HepG2 (cell line): ENCODE measurements around the gene NCBP3. TPM values are rescaled to one million over a fixed set of nuclear protein-coding genes. Genes with fewer than 3 reads are reported as not detected.

Experiments
- ATAC-seq: fragments of 200-7000 bp; cut with Tn5 transposase; 3 replicates; pipeline ENCODE4 v1.9.1; 2020; ENCODE audit warnings: mild to moderate bottlenecking, moderate library complexity
- BruUV-seq: library from RNA; stranded (reverse); fragments of 400-500 nt; replicated peaks from 2 replicates; lab custom pipeline; 2021; lab: Mats Ljungman, UMichigan
- CTCF ChIA-PET: fragments of 300-600 bp; formaldehyde crosslinking; extraction: SDS; loops from one replicate; lab custom pipeline; 2021; ENCODE audit warnings: low total read pairs, inconsistent platforms, low intra/inter-chr PET ratio; lab: Yijun Ruan, JAX
- POLR2A ChIA-PET: fragments of 350-600 bp; sonication (Branson Sonifier 250); formaldehyde crosslinking; loops from one replicate; lab custom pipeline; 2020; ENCODE audit warnings: antibody characterized with exemption, inconsistent platforms; lab: Yijun Ruan, JAX
- DNase-seq: peaks from one replicate; pipeline ENCODE4 v3.0.0-alpha.2; 2015; ENCODE audit warnings: low spot score
- FAIRE-seq: peaks from 3 replicates; lab custom pipeline; 2011; peaks lifted over from hg19 to GRCh38; lab: Jason Lieb, UNC
- H2AFZ ChIP-seq: one replicate; pipeline ENCODE4 v1.6.1; 2011; ENCODE audit warnings: low read length, inconsistent platforms
- H3K27ac ChIP-seq: fragments of 300-600 bp; 3 replicates; pipeline ENCODE4 v1.8.0; 2011; ENCODE audit warnings: mixed run types, mild to moderate bottlenecking, mixed read lengths, low read length, inconsistent platforms; ENCODE audit not compliant: insufficient read depth; ENCODE audit errors: extremely low read length
- H3K27me3 ChIP-seq, 2 experiments: fragments of 200-600 bp in 1 of 2; 2 replicates in 1 of 2; 3 replicates in 1 of 2; pipeline versions ENCODE4 v1.6.0 to v1.8.0; 2011; ENCODE audit warnings: low read length in 2 of 2, mild to moderate bottlenecking in 2 of 2, moderate library complexity in 2 of 2, inconsistent platforms in 1 of 2; ENCODE audit not compliant: insufficient read depth in 2 of 2, control insufficient read depth in 1 of 2
- H3K36me3 ChIP-seq, 2 experiments: fragments of 200-600 bp in 1 of 2; replicated peaks in 1 of 2; 2 replicates in 1 of 2; 3 replicates in 1 of 2; pipeline versions ENCODE4 v1.5.1 to v1.8.0; 2011; ENCODE audit warnings: low read length in 2 of 2, inconsistent platforms in 1 of 2; ENCODE audit not compliant: insufficient read depth in 2 of 2, control insufficient read depth in 1 of 2
- H3K4me1 ChIP-seq: 2 replicates; pipeline ENCODE4 v1.5.1; 2012; ENCODE audit warnings: low read length, inconsistent platforms; ENCODE audit not compliant: insufficient read depth
- H3K4me2 ChIP-seq: 2 replicates; pipeline ENCODE4 v1.6.0; 2011; ENCODE audit warnings: low read depth, low read length, inconsistent platforms
- H3K4me3 ChIP-seq, 3 experiments: fragments of 200-600 bp in 1 of 3; sonication (generic), shearing (Covaris generic) in 1 of 3; replicated peaks in 1 of 3; 2 replicates each; pipeline ENCODE4 v1.5.1; 2011 to 2016; ENCODE audit warnings: low read length in 3 of 3, inconsistent platforms in 2 of 3, low read depth in 2 of 3, mild to moderate bottlenecking in 2 of 3, control low read depth in 1 of 3, mixed read lengths in 1 of 3; ENCODE audit not compliant: insufficient read depth in 1 of 3
- H3K79me2 ChIP-seq: one replicate; pipeline ENCODE4 v1.6.1; 2011; ENCODE audit warnings: low read length, inconsistent platforms; ENCODE audit not compliant: insufficient read depth
- H3K9ac ChIP-seq: 2 replicates; pipeline ENCODE4 v1.6.0; 2011; ENCODE audit warnings: mild to moderate bottlenecking, low read depth, low read length, inconsistent platforms; ENCODE audit not compliant: insufficient read depth
- H3K9me3 ChIP-seq: 2 replicates; pipeline ENCODE4 v1.5.1; 2012; ENCODE audit warnings: mild to moderate bottlenecking, low read length
- H4K20me1 ChIP-seq: 2 replicates; pipeline ENCODE4 v1.6.0; 2011; ENCODE audit warnings: inconsistent platforms, mild to moderate bottlenecking, low read length, moderate library complexity; ENCODE audit not compliant: insufficient read depth
- ARNT ChIP-seq: fragments of 450-650 bp; IDR thresholded peaks from 2 replicates; pipeline ENCODE4 v1.6.1; 2017
- MEIS2 ChIP-seq: sonication (generic); formaldehyde crosslinking; IDR thresholded peaks from 2 replicates; pipeline ENCODE4 v1.9.0; 2021; ENCODE audit warnings: mild to moderate bottlenecking, missing genetic modification reagents
- SAP130 ChIP-seq: IDR thresholded peaks from 2 replicates; pipeline ENCODE4 v1.6.1; 2016; ENCODE audit warnings: low read depth
- SATB2 ChIP-seq: sonication (generic); formaldehyde crosslinking; IDR thresholded peaks from 2 replicates; pipeline ENCODE4 v1.5.0; 2020; ENCODE audit warnings: missing genetic modification reagents
- ZBTB7B ChIP-seq: sonication (generic); formaldehyde crosslinking; IDR thresholded peaks from 2 replicates; pipeline ENCODE4 v1.4.0; 2020; ENCODE audit warnings: missing genetic modification reagents
- ZNF30 ChIP-seq: sonication (generic); formaldehyde crosslinking; IDR thresholded peaks from 2 replicates; pipeline ENCODE4 v1.5.0; 2020; ENCODE audit warnings: mild to moderate bottlenecking, missing genetic modification reagents
- ZNF33B ChIP-seq: sonication (generic); formaldehyde crosslinking; IDR thresholded peaks from 2 replicates; pipeline ENCODE4 v1.5.1; 2020; ENCODE audit warnings: mild to moderate bottlenecking, missing genetic modification reagents
- ZNF343 ChIP-seq: sonication (generic); formaldehyde crosslinking; IDR thresholded peaks from 2 replicates; pipeline ENCODE4 v1.4.0; 2020; ENCODE audit warnings: mild to moderate bottlenecking, missing genetic modification reagents
- ZNF382 ChIP-seq: sonication (generic); formaldehyde crosslinking; IDR thresholded peaks from 2 replicates; pipeline ENCODE4 v1.5.0; 2020; ENCODE audit warnings: missing genetic modification reagents, mild to moderate bottlenecking, borderline replicate concordance
- ZNF557 ChIP-seq: sonication (generic); formaldehyde crosslinking; IDR thresholded peaks from 2 replicates; pipeline ENCODE4 v1.4.0; 2020; ENCODE audit warnings: missing genetic modification reagents
- ZNF589 ChIP-seq: sonication (generic); formaldehyde crosslinking; conservative IDR thresholded peaks from 2 replicates; pipeline ENCODE4 v1.8.0; 2022; ENCODE audit warnings: mild to moderate bottlenecking, moderate library complexity, missing genetic modification reagents
- ZNF674 ChIP-seq: sonication (generic); formaldehyde crosslinking; IDR thresholded peaks from 2 replicates; pipeline ENCODE4 v1.5.0; 2020; ENCODE audit warnings: low read depth, mild to moderate bottlenecking, missing genetic modification reagents
- WGBS: methylation state at CpG from one replicate; pipeline ENCODE4 v1.1.6; 2017; ENCODE audit warnings: low lambda C conversion rate; 5-methylcytosine and 5-hydroxymethylcytosine counted together
- in situ Hi-C: cut with HindIII; loops from 2 replicates; pipeline ENCODE4 v1.10.0; 2017; ENCODE audit warnings: low pct_unique_long_range_greater_than_20kb; ENCODE audit not compliant: extremely low pct_ligation_motif_present
- intact Hi-C: fragments of 100-400 bp; cut with micrococcal nuclease; formaldehyde crosslinking; loops from one replicate; pipeline ENCODE4 v1.10.0; 2022; ENCODE audit not compliant: unreplicated experiment
- polyA plus RNA-seq, 8 experiments: library from polyadenylated mRNA; depleted of rRNA in 3 of 8; stranded (reverse) in 7 of 8; unstranded in 1 of 8; fragments of >200 nt; fragmentation: Illumina TruSeq in 4 of 8; extraction: Trizol in 4 of 8; gene quantifications; 2 replicates each; pipeline versions ENCODE4 v1.2.1 to v1.2.3, GENCODE V29; 2011 to 2016; ENCODE audit warnings: low read depth in 4 of 8, missing spikeins in 1 of 8, mixed read lengths in 1 of 8; ENCODE audit not compliant: insufficient read depth in 1 of 8
- total RNA-seq, 5 experiments: library from RNA; depleted of rRNA; stranded (reverse); fragments of >200 nt; fragmentation: Illumina TruSeq; extraction: Trizol; gene quantifications; 2 replicates each; pipeline ENCODE4 v1.2.3, GENCODE V29; 2016; ENCODE audit warnings: low read depth in 1 of 5
- TF ChIP-seq, protein P1 (sequence below): IDR thresholded peaks from 2 replicates; pipeline ENCODE4 v1.6.1; 2016; ENCODE audit warnings: missing genetic modification reagents, missing compliant biosample characterization
- TF ChIP-seq, protein P2 (sequence below): sonication (generic); formaldehyde crosslinking; conservative IDR thresholded peaks from 2 replicates; pipeline ENCODE4 v1.8.0; 2022; ENCODE audit warnings: low read depth, missing genetic modification reagents

The NCBP3 gene
- total and polyA plus RNA-seq, 2 of the 13 experiments (the other 11 are each of a cell fraction or from before 2014, with no cell fraction given), result 19.5 to 24.8 TPM

DNA sequence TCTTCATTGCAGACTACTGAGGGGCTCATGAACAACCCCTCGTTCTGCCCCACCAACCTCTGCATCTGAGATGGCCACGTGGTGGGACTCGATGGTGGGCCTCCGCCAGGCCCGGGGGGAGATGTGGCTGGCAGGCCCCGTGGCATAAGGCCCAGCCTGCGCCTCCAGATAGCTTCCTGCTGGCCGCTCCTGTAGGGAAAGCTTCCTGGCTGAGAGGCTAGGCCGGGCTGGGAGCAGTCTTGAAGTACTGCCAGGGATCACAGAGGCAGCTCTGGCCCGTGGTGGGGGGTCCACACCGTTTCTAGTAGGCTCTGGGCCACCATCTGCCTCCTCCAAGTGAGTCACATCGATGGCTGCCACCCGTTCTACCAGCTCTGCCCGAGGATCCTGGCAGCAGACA is 39.2 kb upstream of the NCBP3 start:
- TF ChIP-seq ZNF30 (CRISPR knock-in tag), result no peak
- TF ChIP-seq, protein P1, sequence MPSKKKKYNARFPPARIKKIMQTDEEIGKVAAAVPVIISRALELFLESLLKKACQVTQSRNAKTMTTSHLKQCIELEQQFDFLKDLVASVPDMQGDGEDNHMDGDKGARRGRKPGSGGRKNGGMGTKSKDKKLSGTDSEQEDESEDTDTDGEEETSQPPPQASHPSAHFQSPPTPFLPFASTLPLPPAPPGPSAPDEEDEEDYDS (CRISPR knock-in tag), result no peak
- no peak for TF ChIP-seq ZNF382 (CRISPR knock-in tag)
- TF ChIP-seq ZNF33B (CRISPR knock-in tag), result no peak
- no peak for TF ChIP-seq SAP130 (CRISPR knock-in tag)
- TF ChIP-seq ZNF674, result no peak
- no peak for TF ChIP-seq SATB2 (CRISPR knock-in tag)
- TF ChIP-seq ZNF557 (CRISPR knock-in tag), result no peak
- no peak for TF ChIP-seq ZBTB7B (CRISPR knock-in tag)
- no peak for TF ChIP-seq ARNT
- TF ChIP-seq MEIS2 (CRISPR knock-in tag), result no peak
- TF ChIP-seq ZNF343 (CRISPR knock-in tag), result no peak
- TF ChIP-seq ZNF589 (CRISPR knock-in tag), result no peak
- TF ChIP-seq, protein P2, sequence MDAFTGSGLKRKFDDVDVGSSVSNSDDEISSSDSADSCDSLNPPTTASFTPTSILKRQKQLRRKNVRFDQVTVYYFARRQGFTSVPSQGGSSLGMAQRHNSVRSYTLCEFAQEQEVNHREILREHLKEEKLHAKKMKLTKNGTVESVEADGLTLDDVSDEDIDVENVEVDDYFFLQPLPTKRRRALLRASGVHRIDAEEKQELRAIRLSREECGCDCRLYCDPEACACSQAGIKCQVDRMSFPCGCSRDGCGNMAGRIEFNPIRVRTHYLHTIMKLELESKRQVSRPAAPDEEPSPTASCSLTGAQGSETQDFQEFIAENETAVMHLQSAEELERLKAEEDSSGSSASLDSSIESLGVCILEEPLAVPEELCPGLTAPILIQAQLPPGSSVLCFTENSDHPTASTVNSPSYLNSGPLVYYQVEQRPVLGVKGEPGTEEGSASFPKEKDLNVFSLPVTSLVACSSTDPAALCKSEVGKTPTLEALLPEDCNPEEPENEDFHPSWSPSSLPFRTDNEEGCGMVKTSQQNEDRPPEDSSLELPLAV (CRISPR knock-in tag), result no peak
- Histone ChIP-seq H3K4me1 (peaks cover 1% of the 10 kb centered on the region; the same call in 1 of the 2 replicates), H3K36me3 (no peaks in the 10 kb centered on the region; a peak in 1 of 5 replicates), H3K9me3 (no peaks in the 10 kb centered on the region), H3K79me2 (no peaks in the 10 kb centered on the region), H3K4me3 (no peak overlapping the region), H3K4me2 (no peak overlapping the region), H3K9ac (no peak overlapping the region), H4K20me1 (no peaks in the 10 kb centered on the region), H3K27ac (no peak overlapping the region), H2AFZ (no peak overlapping the region), H3K27me3 (no peaks in the 10 kb centered on the region)
- in situ Hi-C loops, result no loop called here
- POLR2A ChIA-PET, result no interaction called here
- WGBS, result 81% methylated on average over 5 of the region's 14 CpGs
- ATAC-seq (no peak), FAIRE-seq (no peak), DNase-seq (no peak)
- CTCF ChIA-PET, result no interaction called here
- intact Hi-C loops, result no loop called here
- BruUV-seq, result no TSS peak
